HG02981 (cell line): ENCODE measurements around the gene ZNF692.
"Not testable (repeated sequence)": the region's sequence is repeated elsewhere in the genome, so short reads cannot be mapped to it uniquely, and the experiment has no call there.

Experiments used
- ATAC-seq: cut with Tn5 transposase; IDR thresholded peaks from one replicate; pipeline ENCODE4 v1.9.1; 2021; ENCODE audit warnings: mild to moderate bottlenecking, moderate library complexity; ENCODE audit not compliant: unreplicated experiment

Gene ZNF692

DNA sequence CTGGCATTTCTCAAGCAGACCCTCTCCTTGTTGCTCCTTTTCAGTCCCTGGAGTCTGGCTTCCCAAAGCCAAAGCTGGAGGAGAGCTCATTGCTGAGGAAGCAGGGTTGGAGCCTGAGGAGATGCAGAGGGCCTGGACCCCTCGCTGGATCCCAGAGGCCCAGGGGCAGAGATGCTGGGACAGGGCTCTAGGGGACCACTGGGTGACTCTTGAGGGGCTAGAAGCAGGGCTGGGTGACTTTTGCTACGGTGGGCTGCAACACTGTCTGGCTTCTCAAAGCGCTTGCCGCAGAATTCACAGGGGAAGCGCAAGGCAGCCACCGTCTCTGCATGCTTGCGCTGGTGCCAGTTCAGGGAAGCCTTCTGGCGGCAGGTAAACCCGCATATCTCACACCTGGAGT is 8.8 kb downstream of the ZNF692 start:
- ATAC-seq, result no peak

- no peak for ATAC-seq
Measured at GRCh38 chr1:248849637-248850036, 9.2 kb downstream of the ZNF692 start.

DNA sequence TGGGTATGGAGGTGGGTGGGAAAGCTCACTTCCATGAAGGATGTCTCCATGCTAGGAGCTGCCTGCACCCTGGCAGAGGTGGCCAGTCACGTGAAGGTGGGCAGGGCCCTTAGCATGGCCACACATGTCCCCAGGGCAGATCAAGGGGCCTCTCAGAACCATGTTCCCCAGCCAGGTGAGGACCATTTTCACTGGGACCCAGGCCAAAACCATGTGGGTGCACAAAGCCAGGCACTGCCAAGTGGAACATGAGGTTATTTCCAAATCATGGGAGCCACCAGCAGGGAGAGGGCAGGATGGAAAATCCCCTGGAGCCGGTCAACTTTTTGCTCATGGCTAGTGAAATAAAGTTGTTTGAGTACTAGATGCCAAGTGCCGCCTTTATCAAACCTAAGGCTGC is 9.7 kb downstream of the ZNF692 start:
- ATAC-seq, result no peak

DNA sequence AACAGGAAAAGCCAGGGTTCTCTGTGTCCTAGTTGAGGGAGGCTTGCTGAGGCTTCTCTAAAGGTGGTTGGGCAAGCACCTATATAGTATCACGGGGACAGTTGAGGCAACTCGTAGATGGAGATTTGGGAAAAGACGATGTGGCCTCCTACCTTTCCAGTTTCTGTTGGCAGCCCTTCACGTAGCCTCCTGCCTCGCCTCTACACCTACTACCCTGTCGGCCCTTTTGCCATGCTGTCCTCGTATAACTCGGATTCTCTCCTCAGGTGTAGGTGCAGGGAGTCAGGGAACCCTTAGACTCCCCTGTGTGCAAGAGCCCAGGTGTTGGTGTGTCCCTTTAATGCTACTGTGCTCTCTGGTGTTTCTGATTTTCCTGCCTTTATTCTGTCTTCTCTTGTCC is 10.3 kb downstream of the ZNF692 start:
- no peak for ATAC-seq

GRCh38 chr1:248847956-248848561 is 10.8 kb downstream of the ZNF692 start:
- ATAC-seq, result no peak

DNA sequence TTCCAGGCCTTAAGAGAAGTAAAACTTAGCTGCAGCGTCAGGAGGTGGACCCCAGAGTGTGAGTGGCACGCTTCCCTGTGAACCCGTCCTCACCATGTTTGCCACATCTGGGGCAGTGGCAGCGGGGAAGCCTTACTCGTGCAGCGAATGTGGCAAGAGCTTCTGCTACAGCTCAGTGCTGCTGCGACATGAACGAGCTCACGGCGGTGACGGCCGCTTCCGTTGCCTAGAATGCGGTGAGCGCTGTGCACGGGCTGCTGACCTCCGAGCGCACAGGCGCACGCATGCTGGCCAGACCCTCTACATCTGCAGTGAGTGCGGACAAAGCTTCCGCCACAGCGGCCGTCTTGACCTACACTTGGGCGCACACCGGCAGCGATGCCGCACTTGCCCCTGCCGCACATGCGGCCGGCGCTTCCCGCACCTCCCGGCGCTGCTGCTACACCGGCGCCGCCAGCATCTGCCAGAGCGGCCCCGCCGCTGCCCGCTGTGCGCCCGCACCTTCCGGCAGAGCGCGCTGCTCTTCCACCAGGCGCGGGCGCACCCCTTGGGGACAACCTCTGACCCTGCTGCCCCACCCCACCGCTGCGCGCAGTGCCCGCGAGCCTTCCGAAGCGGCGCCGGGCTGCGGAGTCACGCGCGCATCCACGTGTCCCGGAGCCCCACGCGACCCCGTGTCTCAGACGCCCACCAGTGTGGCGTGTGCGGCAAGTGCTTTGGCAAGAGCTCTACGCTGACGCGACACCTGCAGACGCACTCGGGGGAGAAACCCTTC is 11.5 kb downstream of the ZNF692 start:
- ATAC-seq, result no peak

- no peak for ATAC-seq
Measured at GRCh38 chr1:248844526-248844925, 14.4 kb downstream of the ZNF692 start.

DNA sequence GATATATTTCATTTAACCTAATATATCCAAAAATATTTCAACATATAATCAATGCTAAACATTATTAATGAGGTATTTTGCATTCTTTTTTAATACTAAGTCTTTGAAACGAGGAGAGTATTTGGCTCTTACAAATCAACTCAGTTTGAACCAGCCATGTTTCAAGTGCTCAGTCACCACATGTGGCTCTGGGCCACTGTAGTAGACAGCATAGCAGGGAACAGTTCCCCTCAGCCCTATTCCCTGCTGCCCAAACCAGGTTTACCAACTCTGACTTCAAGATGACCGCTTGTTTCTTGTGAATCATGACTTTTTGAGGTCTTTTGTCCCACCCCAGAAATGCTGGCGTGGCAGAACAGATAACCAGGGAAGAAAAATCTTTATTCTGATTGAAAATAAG is 15.2 kb downstream of the ZNF692 start:
- no peak for ATAC-seq

DNA sequence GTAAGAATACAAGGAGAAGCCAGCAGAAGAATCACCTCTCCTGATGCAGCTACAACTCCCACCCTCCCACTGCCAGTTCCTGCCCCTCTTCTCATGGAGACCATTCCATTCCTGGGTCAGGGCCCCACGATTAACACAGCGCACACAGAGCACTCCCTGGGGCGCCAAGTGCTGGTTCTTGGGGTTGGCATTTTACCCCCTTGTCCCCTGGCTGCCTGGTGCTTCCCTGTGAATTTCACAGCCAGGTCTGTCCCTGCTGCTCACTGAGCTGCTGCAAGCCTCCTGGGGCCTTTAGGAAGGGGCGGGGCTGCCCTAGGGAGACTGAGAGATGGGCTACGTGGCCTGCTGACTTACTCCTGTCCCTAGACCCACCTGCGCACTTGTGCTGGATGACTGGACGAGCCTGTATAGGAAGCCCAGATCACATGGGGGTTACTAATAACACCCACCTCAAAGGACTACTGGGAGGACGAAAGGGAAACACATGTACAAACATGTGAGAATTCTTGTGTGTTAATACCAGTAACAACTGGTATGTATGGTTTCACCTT is 16.0 kb downstream of the ZNF692 start:
- peak; percentile 18 for ATAC-seq

GRCh38 chr1:248841702-248842395 is 17.0 kb downstream of the ZNF692 start:
- no peak for ATAC-seq

- no peak for ATAC-seq
Measured at GRCh38 chr1:248840946-248841345, 17.9 kb downstream of the ZNF692 start.

GRCh38 chr1:248839168-248839555 is 19.7 kb downstream of the ZNF692 start:
- no peak for ATAC-seq

GRCh38 chr1:248838357-248839167 is 20.3 kb downstream of the ZNF692 start:
- ATAC-seq, result peak; percentile 56

GRCh38 chr1:248837781-248838356 is 21.0 kb downstream of the ZNF692 start, which contains the start of gene ZNF672:
TSS of gene ZNF672 (plus strand) at chr1:248838224. CDS start at chr1:248847275, 9,051 bp downstream.
- peak; percentile 83 for ATAC-seq

- no peak for ATAC-seq
Measured at GRCh38 chr1:248837045-248837780, 21.7 kb downstream of the ZNF692 start.

GRCh38 chr1:248834343-248834940 is 24.4 kb downstream of the ZNF692 start:
- no peak for ATAC-seq

GRCh38 chr1:248831842-248832241 is 27.0 kb downstream of the ZNF692 start:
- ATAC-seq, result no peak

DNA sequence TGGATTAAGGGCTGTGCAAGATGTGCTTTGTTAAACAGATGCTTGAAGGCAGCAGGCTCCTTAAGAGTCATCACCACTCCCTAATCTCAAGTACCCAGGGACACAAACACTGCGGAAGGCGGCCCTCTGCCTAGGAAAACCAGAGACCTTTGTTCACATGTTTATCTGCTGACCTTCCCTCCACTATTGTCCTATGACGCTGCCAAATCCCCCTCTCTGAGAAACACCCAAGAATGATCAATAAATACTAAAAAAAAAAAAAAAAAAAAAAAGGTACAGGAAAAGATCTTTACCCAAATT is 28.2 kb downstream of the ZNF692 start:
- not testable (repeated sequence) for ATAC-seq

DNA sequence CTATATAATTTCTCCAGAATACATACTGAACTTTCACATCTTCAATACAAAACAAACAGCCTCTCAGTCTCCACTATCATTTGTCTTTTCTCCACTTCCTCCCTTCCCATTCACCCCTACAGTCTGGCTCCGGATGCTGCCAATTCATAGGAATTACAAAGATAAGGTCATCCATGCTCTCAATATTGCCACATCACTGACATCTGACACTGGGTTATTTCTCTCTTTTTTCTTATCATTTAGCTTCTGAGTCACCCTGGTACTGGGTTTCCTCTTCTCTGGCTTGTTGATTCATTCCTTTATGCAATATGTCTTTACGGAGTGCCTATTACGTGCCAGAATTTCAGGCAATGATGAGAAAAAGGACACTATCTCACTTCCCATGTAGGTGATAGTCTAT is 30.0 kb downstream of the ZNF692 start:
- ATAC-seq, result no peak
